H1 (cell line): Measurements from ENCODE around the gene CHRNA9. TPM values are rescaled to one million over a fixed set of nuclear protein-coding genes. Genes with fewer than 3 reads are reported as not detected.

ENCODE experiments used
- CTCF ChIA-PET: fragments of 300-600 bp; sonication (Branson Sonifier 250); formaldehyde crosslinking; loops from one replicate; lab custom pipeline; 2021; ENCODE audit not compliant: partially characterized antibody; lab: Charles Lee
- POLR2A ChIA-PET: fragments of 300-600 bp; sonication (Branson Sonifier 250); formaldehyde crosslinking; loops from one replicate; lab custom pipeline; 2021; ENCODE audit warnings: inconsistent platforms; ENCODE audit not compliant: partially characterized antibody; lab: Charles Lee
- DNase-seq, 2 experiments: peaks; one replicate each; pipeline versions ENCODE4 v3.0.0 to v3.0.0-alpha.2; 2010 to 2022; ENCODE audit warnings: low spot score in 2 of 2, low read depth in 1 of 2, mixed read lengths in 1 of 2
- FAIRE-seq: peaks from 2 replicates; lab custom pipeline; 2011; peaks lifted over from hg19 to GRCh38; lab: Jason Lieb, UNC
- H2AFZ ChIP-seq: 2 replicates; pipeline ENCODE4 v1.8.1; 2012; ENCODE audit warnings: low read length, inconsistent platforms
- H2AK5ac ChIP-seq: 2 replicates; pipeline ENCODE4 v1.6.1; 2013; ENCODE audit warnings: low read depth, low read length
- H2BK120ac ChIP-seq: replicated peaks from 2 replicates; pipeline ENCODE3; 2013; ENCODE audit warnings: low read depth, low read length, inconsistent platforms
- H2BK12ac ChIP-seq: 2 replicates; pipeline ENCODE4 v1.6.1; 2013; ENCODE audit warnings: low read depth, low read length
- H2BK15ac ChIP-seq: 2 replicates; pipeline ENCODE4 v1.6.1; 2013; ENCODE audit warnings: low read length
- H2BK20ac ChIP-seq: 2 replicates; pipeline ENCODE4 v1.6.1; 2013; ENCODE audit warnings: low read length
- H2BK5ac ChIP-seq: 2 replicates; pipeline ENCODE4 v1.6.1; 2013; ENCODE audit warnings: low read depth, low read length
- H3K14ac ChIP-seq: 2 replicates; pipeline ENCODE4 v1.6.1; 2013; ENCODE audit warnings: inconsistent platforms; ENCODE audit not compliant: insufficient read length
- H3K18ac ChIP-seq: 2 replicates; pipeline ENCODE4 v1.6.1; 2013; ENCODE audit warnings: low read length; ENCODE audit errors: extremely low read depth
- H3K23ac ChIP-seq: 2 replicates; pipeline ENCODE4 v1.6.1; 2013; ENCODE audit warnings: inconsistent platforms; ENCODE audit not compliant: insufficient read length
- H3K23me2 ChIP-seq: 2 replicates; pipeline ENCODE4 v1.6.1; 2013; ENCODE audit warnings: low read depth, low read length
- H3K27ac ChIP-seq: 2 replicates; pipeline ENCODE4 v1.6.1; 2011; ENCODE audit warnings: low read depth, low read length, inconsistent platforms
- H3K27me3 ChIP-seq, 4 experiments: replicated peaks in 1 of 4; 1 replicate in 1 of 4; 2 replicates in 3 of 4; pipeline versions ENCODE4 v1.6.1 to v1.8.1; 2011 to 2013; ENCODE audit warnings: low read length in 3 of 4, mild to moderate bottlenecking in 3 of 4, inconsistent platforms in 2 of 4, mixed read lengths in 2 of 4, moderate library complexity in 1 of 4; ENCODE audit not compliant: control insufficient read depth in 3 of 4, insufficient read depth in 3 of 4; ENCODE audit errors: extremely low read depth in 1 of 4
- H3K36me3 ChIP-seq, 4 experiments: 2 replicates each; pipeline versions ENCODE4 v1.6.1 to v1.8.1; 2011 to 2013; ENCODE audit warnings: mild to moderate bottlenecking in 4 of 4, low read length in 3 of 4, moderate library complexity in 2 of 4, control low read depth in 1 of 4, inconsistent platforms in 1 of 4; ENCODE audit not compliant: insufficient read depth in 4 of 4, control insufficient read depth in 2 of 4
- H3K4ac ChIP-seq: replicated peaks from 2 replicates; pipeline ENCODE3; 2013; ENCODE audit warnings: low read length, low read depth, mixed read lengths, inconsistent platforms; ENCODE audit not compliant: insufficient read length
- H3K4me1 ChIP-seq, 4 experiments: replicated peaks in 1 of 4; 1 replicate in 1 of 4; 2 replicates in 3 of 4; pipeline versions ENCODE4 v1.6.1 to v1.8.1; 2011 to 2013; ENCODE audit warnings: low read length in 3 of 4, inconsistent platforms in 2 of 4, mixed read lengths in 1 of 4; ENCODE audit not compliant: insufficient read depth in 4 of 4, control insufficient read depth in 3 of 4
- H3K4me2 ChIP-seq, 2 experiments: 2 replicates each; pipeline versions ENCODE4 v1.6.1 to v1.8.1; 2011 to 2013; ENCODE audit warnings: low read depth in 2 of 2, low read length in 2 of 2, control low read depth in 1 of 2, inconsistent platforms in 1 of 2, mild to moderate bottlenecking in 1 of 2; ENCODE audit not compliant: insufficient read depth in 1 of 2
- H3K4me3 ChIP-seq, 4 experiments: fragments of 200-600, 300-600 bp in 1 of 4; sonication (generic), shearing (Covaris generic), sonication (Bioruptor Twin) in 1 of 4; 2 replicates each; pipeline versions ENCODE4 v1.5.1 to v1.8.1; 2011 to 2016; ENCODE audit warnings: low read length in 4 of 4, low read depth in 3 of 4, control low read depth in 2 of 4, inconsistent platforms in 2 of 4, mild to moderate bottlenecking in 2 of 4, mixed read lengths in 1 of 4, moderate library complexity in 1 of 4; ENCODE audit not compliant: insufficient read depth in 2 of 4; ENCODE audit errors: extremely low read depth in 1 of 4
- H3K56ac ChIP-seq: replicated peaks from 2 replicates; pipeline ENCODE3; 2013; ENCODE audit warnings: low read depth, mild to moderate bottlenecking, mixed read lengths, low read length, inconsistent platforms; ENCODE audit not compliant: insufficient read length
- H3K79me1 ChIP-seq: 2 replicates; pipeline ENCODE4 v1.6.1; 2013; ENCODE audit warnings: low read depth, low read length, control low read depth
- H3K79me2 ChIP-seq, 2 experiments: 2 replicates each; pipeline versions ENCODE4 v1.6.1 to v1.8.1; 2012 to 2013; ENCODE audit warnings: low read length in 2 of 2, mild to moderate bottlenecking in 2 of 2, inconsistent platforms in 1 of 2; ENCODE audit not compliant: insufficient read depth in 2 of 2, control insufficient read depth in 1 of 2
- H3K9ac ChIP-seq, 4 experiments: replicated peaks in 1 of 4; 1 replicate in 1 of 4; 2 replicates in 3 of 4; pipeline versions ENCODE4 v1.6.1 to v1.8.1; 2011 to 2013; ENCODE audit warnings: low read depth in 3 of 4, low read length in 3 of 4, control low read depth in 2 of 4, mild to moderate bottlenecking in 2 of 4, moderate library complexity in 2 of 4, inconsistent platforms in 1 of 4; ENCODE audit errors: extremely low read depth in 1 of 4
- H3K9me3 ChIP-seq, 2 experiments: 2 replicates each; pipeline versions ENCODE4 v1.6.1 to v1.8.1; 2012 to 2013; ENCODE audit warnings: mild to moderate bottlenecking in 2 of 2, moderate library complexity in 2 of 2, control low read depth in 1 of 2, inconsistent platforms in 1 of 2, low read depth in 1 of 2, low read length in 1 of 2, mixed read lengths in 1 of 2; ENCODE audit not compliant: insufficient read depth in 2 of 2
- H4K20me1 ChIP-seq, 2 experiments: replicated peaks in 1 of 2; 2 replicates each; pipeline versions ENCODE3 to v1.8.1; 2011 to 2013; ENCODE audit warnings: inconsistent platforms in 2 of 2, low read length in 2 of 2, mild to moderate bottlenecking in 1 of 2; ENCODE audit not compliant: insufficient read depth in 2 of 2, control insufficient read depth in 1 of 2
- H4K5ac ChIP-seq: 2 replicates; pipeline ENCODE4 v1.6.1; 2013; ENCODE audit warnings: low read length, low read depth, mixed read lengths, inconsistent platforms; ENCODE audit not compliant: insufficient read length
- H4K8ac ChIP-seq: 2 replicates; pipeline ENCODE4 v1.8.0; 2013; ENCODE audit warnings: mild to moderate bottlenecking, moderate library complexity, low read length, inconsistent platforms; ENCODE audit not compliant: insufficient read depth; ENCODE audit errors: extremely low read depth
- H4K91ac ChIP-seq: replicated peaks from 2 replicates; pipeline ENCODE3; 2013; ENCODE audit warnings: low read length, mixed read lengths, inconsistent platforms; ENCODE audit not compliant: insufficient read length
- GTF2F1 ChIP-seq: IDR thresholded peaks from 2 replicates; pipeline ENCODE4 v1.6.1; 2012; ENCODE audit warnings: low read depth, low read length, improper control_type of control experiment, borderline replicate concordance
- HDAC6 ChIP-seq: IDR thresholded peaks from one replicate; pipeline ENCODE4 v1.7.1; 2012; ENCODE audit warnings: low read depth, mild to moderate bottlenecking, inconsistent platforms, low read length, moderate library complexity
- KDM1A ChIP-seq: fragments of 200-600, 300-600 bp; sonication (generic); IDR thresholded peaks from 2 replicates; pipeline ENCODE4 v1.7.1; 2016; ENCODE audit warnings: mild to moderate bottlenecking, low read length, borderline replicate concordance
- KDM4A ChIP-seq: IDR thresholded peaks from one replicate; pipeline ENCODE4 v1.7.1; 2012; ENCODE audit warnings: low read depth, mild to moderate bottlenecking, moderate library complexity, low read length, inconsistent platforms; ENCODE audit not compliant: severe bottlenecking
- TBP ChIP-seq: IDR thresholded peaks from 2 replicates; pipeline ENCODE4 v1.6.1; 2011; ENCODE audit warnings: low read depth, low read length, improper control_type of control experiment
- YY1 ChIP-seq: IDR thresholded peaks from 2 replicates; pipeline ENCODE4 v1.6.1; 2011; ENCODE audit warnings: low read depth, mild to moderate bottlenecking, low read length
- WGBS, 2 experiments: shearing (Covaris generic) in 1 of 2; methylation state at CpG; one replicate each; pipeline versions ENCODE4 v1.1.6 to v1.1.7; 2013 to 2015; ENCODE audit warnings: low lambda C conversion rate in 2 of 2, mixed read lengths in 2 of 2, inconsistent platforms in 1 of 2, low coverage in 1 of 2, missing lambda C conversion rate in 1 of 2; ENCODE audit not compliant: insufficient replicate concordance in 2 of 2, insufficient coverage in 1 of 2, insufficient read length in 1 of 2; ENCODE audit errors: extremely low coverage in 1 of 2, missing lambda C conversion rate in 1 of 2; 5-methylcytosine and 5-hydroxymethylcytosine counted together
- polyA plus RNA-seq, 7 experiments: library from polyadenylated mRNA; depleted of rRNA in 3 of 7; stranded (reverse) in 5 of 7; unstranded in 2 of 7; fragments of >200 nt in 5 of 7; fragments of 200-250 nt in 2 of 7; gene quantifications; 1 replicate in 5 of 7; 2 replicates in 1 of 7; 4 replicates in 1 of 7; pipeline versions ENCODE4 v1.2.1 to v1.2.3, GENCODE V29; 2011 to 2013; ENCODE audit warnings: missing spikeins in 2 of 7, mixed read lengths in 2 of 7
- total RNA-seq: library from RNA; stranded (reverse); fragmentation: NEBNext Ultra II Directional; extraction: Animal tissue kit (Norgen Biotek cat#: 25700); gene quantifications from 2 replicates; pipeline ENCODE4 v1.2.1, GENCODE V29; 2021

Gene CHRNA9
- total and polyA plus RNA-seq, 2 of the 8 experiments (the other 6 are each of a cell fraction or from before 2014, with no cell fraction given): 1.4 to 3.3 TPM

- no peak overlapping the region for H2AK5ac ChIP-seq
- no peak for DNase-seq
- WGBS, 2 experiments: 92% methylated on average over 2 of the region's 2 CpGs; no CpG with 5 or more reads in 1 of the 2 experiments
- peaks cover 6 to 11% (median 8%) of the 10 kb centered on the region in 4 experiments; a peak in 6 of 7 replicates for H3K4me1 ChIP-seq
- no peak overlapping the region for H3K4ac ChIP-seq
- H3K23ac ChIP-seq: no peak overlapping the region
- no peak overlapping the region for H3K4me2 ChIP-seq
- H3K27me3 ChIP-seq: no peaks in the 10 kb centered on the region
- H3K4me3 ChIP-seq: no peak overlapping the region
- H3K14ac ChIP-seq: no peak overlapping the region
- no peaks in the 10 kb centered on the region; the same call in 1 of the 2 replicates for H3K23me2 ChIP-seq
- H4K91ac ChIP-seq: no peak overlapping the region
- H4K8ac ChIP-seq: no peak overlapping the region
- H2AFZ ChIP-seq: no peak overlapping the region
- H4K20me1 ChIP-seq: no peaks in the 10 kb centered on the region
- H4K5ac ChIP-seq: no peak overlapping the region
- H3K9me3 ChIP-seq: no peaks in the 10 kb centered on the region
- no peak overlapping the region for H2BK20ac ChIP-seq
- no peak overlapping the region for H3K27ac ChIP-seq
- ChIA-PET CTCF (interaction anchor here (0.6 to 2.6 kb wide), 7 partner anchors 9 to 579 kb away, joined by 3 to 12 read pairs (median 4); no protein-coding TSS in a partner anchor), POLR2A (interaction anchor here (1.5 kb wide), 1 partner anchor 9 kb away, joined by 3 read pairs; no protein-coding TSS in a partner anchor)
- H3K9ac ChIP-seq: no peak overlapping the region
- no peak overlapping the region for H2BK15ac ChIP-seq
- no peak overlapping the region for H3K18ac ChIP-seq
- H3K56ac ChIP-seq: no peak overlapping the region
- no peaks in the 10 kb centered on the region for H3K36me3 ChIP-seq
- no peak overlapping the region for H2BK120ac ChIP-seq
- H3K79me1 ChIP-seq: no peaks in the 10 kb centered on the region
- no peak overlapping the region for H2BK5ac ChIP-seq
- no peaks in the 10 kb centered on the region for H3K79me2 ChIP-seq
- no peak for FAIRE-seq
- no peak overlapping the region for H2BK12ac ChIP-seq
- TF ChIP-seq HDAC6 (no peak), YY1 (no peak), TBP (no peak), GTF2F1 (no peak), KDM1A (no peak), KDM4A (no peak)
- TF ChIP-seq, all 59 proteins: peak for 0
These were observed 2.4 kb downstream of the CHRNA9 start for GRCh38 chr4:40337523-40337922.
